AG09309 (cell line): Measurements from ENCODE around the gene EPN3.

Source experiments
- DNase-seq: peaks from one replicate; pipeline ENCODE4 v3.0.0-alpha.2; 2010; ENCODE audit warnings: low read depth
- H3K4me3 ChIP-seq: 2 replicates; pipeline ENCODE4 v1.5.1; 2011; ENCODE audit warnings: mild to moderate bottlenecking, low read depth, low read length, moderate library complexity; ENCODE audit not compliant: control insufficient read depth
- CTCF ChIP-seq: IDR thresholded peaks from 2 replicates; pipeline ENCODE4 v1.5.1; 2011; ENCODE audit warnings: mild to moderate bottlenecking, low read depth, low read length, inconsistent platforms; ENCODE audit not compliant: insufficient read depth, control insufficient read depth; ENCODE audit errors: missing control alignments

The EPN3 gene

GRCh38 chr17:50584749-50585148, 52.2 kb downstream of the EPN3 start:
- no peak for DNase-seq
- no peak overlapping the region for H3K4me3 ChIP-seq
- no peak for TF ChIP-seq CTCF

- TF ChIP-seq CTCF, result no peak
- H3K4me3 ChIP-seq, result no peak overlapping the region
- DNase-seq, result no peak
Measured at GRCh38 chr17:50585346-50585745, 52.8 kb downstream of the EPN3 start.

- H3K4me3 ChIP-seq, result no peak overlapping the region
- no peak for DNase-seq
- no peak for TF ChIP-seq CTCF
Measured at GRCh38 chr17:50585891-50586290, 53.4 kb downstream of the EPN3 start.

GRCh38 chr17:50586421-50587247, 54.1 kb downstream of the EPN3 start:
- TF ChIP-seq CTCF, result no peak
- DNase-seq, result no peak

GRCh38 chr17:50587571-50587970, 55.0 kb downstream of the EPN3 start:
- no peak for DNase-seq
- H3K4me3 ChIP-seq, result no peak overlapping the region
- TF ChIP-seq CTCF, result no peak

More at GRCh38 chr17:50586421-50587247, 54.1 kb downstream of the EPN3 start:
- H3K4me3 ChIP-seq, result no peak overlapping the region

GRCh38 chr17:50588391-50589049, 56.0 kb downstream of the EPN3 start:
- no peak for DNase-seq
- H3K4me3 ChIP-seq, result no peak overlapping the region
- no peak for TF ChIP-seq CTCF
